ENCODE results near the gene TMC6.

GRCh38 chr17:78108726-78109488, 19.6 kb downstream of the TMC6 start:
- TF ChIP-seq CTCF (IDR thresholded peaks at IDR 0.05) (no peak), POLR2A (IDR thresholded peaks at IDR 0.05) (no peak)

Data from adrenal gland (tissue), 5 donors.